ENCODE data around the gene ATXN7. TPM values are rescaled to one million over a fixed set of nuclear protein-coding genes. Genes with fewer than 3 reads are reported as not detected.

Gene ATXN7
- total RNA-seq, 4 donors from 2014 or later: 20.9 to 28.2 (median 22.6) TPM

DNA sequence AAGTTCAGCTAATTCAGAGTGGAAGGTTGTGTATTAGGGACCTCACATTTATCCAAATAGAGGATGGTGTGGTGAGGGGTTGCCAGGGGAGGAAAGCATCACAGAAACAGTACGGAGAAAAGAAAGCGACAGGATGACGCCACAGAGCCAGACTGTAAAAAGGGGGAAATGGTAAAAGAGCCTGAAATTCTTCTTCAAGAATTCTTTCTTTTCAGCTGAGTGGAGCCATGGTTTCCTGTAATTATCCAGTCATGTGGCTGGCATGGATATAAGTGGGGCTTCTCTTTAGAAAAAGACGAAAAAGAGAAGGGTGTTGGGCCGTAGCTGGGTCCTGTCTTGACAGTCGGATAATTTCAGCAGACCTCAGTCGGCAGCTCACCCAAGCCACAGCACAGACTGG, 184.1 kb downstream of the ATXN7 start:
- H3K9me3 ChIP-seq: no peaks in the 10 kb centered on the region
- WGBS: 83% methylated on average over 7 of the region's 7 CpGs
- no peak overlapping the region for H3K4me3 ChIP-seq
- no peak for DNase-seq (ENCODE audit: extremely low spot score)
- no peaks in the 10 kb centered on the region for H3K27me3 ChIP-seq
- no peaks in the 10 kb centered on the region for H3K4me1 ChIP-seq
- H3K27ac ChIP-seq (replicated peaks in 1 of 4): no peak overlapping the region
- H3K36me3 ChIP-seq: no peaks in the 10 kb centered on the region
- TF ChIP-seq EP300 (IDR thresholded peaks at IDR 0.05): no peak
- no peak for TF ChIP-seq POLR2A (IDR thresholded peaks at IDR 0.05; ENCODE audit: low read depth)
- TF ChIP-seq CTCF (IDR thresholded peaks at IDR 0.05): no peak
- TF ChIP-seq POLR2AphosphoS5 (IDR thresholded peaks at IDR 0.05): no peak
- intact Hi-C loops (cut with DNase I): no loop called here

DNA sequence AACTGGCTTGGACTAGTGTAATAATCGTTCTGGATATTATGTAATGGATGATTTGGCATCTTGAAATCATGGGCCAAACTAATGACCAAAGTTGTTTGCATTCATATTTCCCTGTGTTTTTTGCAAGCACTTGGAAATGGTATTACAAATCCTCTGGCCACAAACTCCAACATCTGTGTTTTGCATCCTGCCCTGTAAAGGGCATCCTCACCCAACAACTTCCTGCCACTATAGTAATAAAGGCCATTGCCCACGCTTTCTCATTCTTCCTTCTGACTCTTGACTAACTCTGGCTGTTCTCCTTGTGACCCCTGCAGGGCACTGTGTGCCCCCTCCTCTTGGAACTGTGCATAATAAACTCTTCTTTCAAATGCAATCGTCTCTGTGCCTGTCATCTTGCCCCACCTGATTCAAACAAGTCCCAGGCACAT, 185.0 kb downstream of the ATXN7 start:
- no peak for DNase-seq (ENCODE audit: extremely low spot score)
- intact Hi-C loops (cut with DNase I): no loop called here
- WGBS: 57% methylated on average over 3 of the region's 3 CpGs
- no peaks in the 10 kb centered on the region for H3K36me3 ChIP-seq
- TF ChIP-seq EP300 (IDR thresholded peaks at IDR 0.05): no peak
- TF ChIP-seq POLR2AphosphoS5 (IDR thresholded peaks at IDR 0.05): no peak
- TF ChIP-seq POLR2A (IDR thresholded peaks at IDR 0.05; ENCODE audit: low read depth): no peak
- TF ChIP-seq CTCF (IDR thresholded peaks at IDR 0.05): no peak
- H3K4me1 ChIP-seq: no peaks in the 10 kb centered on the region
- H3K9me3 ChIP-seq: no peaks in the 10 kb centered on the region
- H3K27ac ChIP-seq (replicated peaks in 1 of 4): no peak overlapping the region
- H3K27me3 ChIP-seq: no peaks in the 10 kb centered on the region
- H3K4me3 ChIP-seq: no peak overlapping the region

GRCh38 chr3:64049136-64049535, 185.5 kb downstream of the ATXN7 start:
- intact Hi-C loops (cut with DNase I): no loop called here
- Histone ChIP-seq H3K9me3 (no peaks in the 10 kb centered on the region), H3K36me3 (no peaks in the 10 kb centered on the region), H3K27me3 (no peaks in the 10 kb centered on the region), H3K4me1 (peaks cover 0 to 1% (median 0%) of the 10 kb centered on the region in 4 donors), H3K4me3 (no peak overlapping the region), H3K27ac (replicated peaks in 1 of 4) (no peak overlapping the region)
- no peak for DNase-seq (ENCODE audit: extremely low spot score)
- TF ChIP-seq POLR2AphosphoS5 (IDR thresholded peaks at IDR 0.05) (no peak), EP300 (IDR thresholded peaks at IDR 0.05) (no peak), CTCF (IDR thresholded peaks at IDR 0.05) (no peak), POLR2A (IDR thresholded peaks at IDR 0.05; ENCODE audit: low read depth) (no peak)
- 74% methylated on average over 3 of the region's 3 CpGs for WGBS

DNA sequence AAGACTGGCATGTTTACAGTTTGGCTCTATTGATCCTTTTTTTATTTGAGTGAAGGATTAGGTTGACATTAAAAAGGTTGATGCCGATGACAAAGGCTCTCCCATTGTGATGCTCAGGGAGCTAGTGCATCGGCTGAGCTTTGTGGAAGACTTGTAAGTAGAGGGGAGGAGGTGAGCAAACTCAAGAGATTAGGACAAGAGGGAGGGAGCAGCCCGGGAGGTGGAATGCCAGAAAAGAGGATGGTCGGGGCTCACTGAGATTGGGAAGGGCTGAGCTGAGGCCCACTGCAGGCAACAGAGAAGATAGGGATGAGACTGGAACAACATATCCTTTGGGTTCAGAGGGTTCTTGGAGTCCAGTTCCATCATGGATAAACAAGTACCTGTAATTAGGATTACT, 186.2 kb downstream of the ATXN7 start:
- no peak for DNase-seq (ENCODE audit: extremely low spot score)
- TF ChIP-seq POLR2A (IDR thresholded peaks at IDR 0.05; ENCODE audit: low read depth) (no peak), CTCF (IDR thresholded peaks at IDR 0.05) (no peak), EP300 (IDR thresholded peaks at IDR 0.05) (no peak), POLR2AphosphoS5 (IDR thresholded peaks at IDR 0.05) (no peak)
- Histone ChIP-seq H3K4me1 (peaks cover 0 to 3% (median 0%) of the 10 kb centered on the region in 4 donors), H3K9me3 (no peaks in the 10 kb centered on the region), H3K4me3 (no peak overlapping the region), H3K36me3 (no peaks in the 10 kb centered on the region), H3K27me3 (no peaks in the 10 kb centered on the region), H3K27ac (replicated peaks in 1 of 4) (no peak overlapping the region)
- intact Hi-C loops (cut with DNase I): no loop called here
- WGBS: 80% methylated on average over 4 of the region's 4 CpGs

Small RNA genes lying within 50 kb of the gene (small RNA-seq; reads per million reads assigned to genes)
- 0 reads per million in 3 donors for gene SCAANT1

Other genes starting within 250 kb of the ATXN7 start
- gene SNTN, start 211.2 kb upstream of the ATXN7 start, total RNA-seq: not detected
- not detected for gene C3orf49, start 44.6 kb upstream of the ATXN7 start, total RNA-seq
- gene THOC7, start 62 bp upstream of the ATXN7 start, total RNA-seq: 100 to 1,000 TPM in 1 of 4 donors, 10 to 100 TPM in 3; 66.0 to 102 (median 78.8) TPM
- not detected for gene SCAANT1, start 48.5 kb downstream of the ATXN7 start, total RNA-seq
- gene PSMD6, start 159.6 kb downstream of the ATXN7 start, total RNA-seq: 10 to 100 TPM; 64.5 to 78.2 (median 70.7) TPM

Measured in esophagus muscularis mucosa (tissue), 4 donors.